GM21723 (cell line): ENCODE measurements around the gene APOD.

ENCODE experiments used
- ATAC-seq: cut with Tn5 transposase; IDR thresholded peaks from one replicate; pipeline ENCODE4 v1.9.1; 2021; ENCODE audit warnings: mild to moderate bottlenecking, moderate library complexity; ENCODE audit not compliant: unreplicated experiment

Gene APOD

DNA sequence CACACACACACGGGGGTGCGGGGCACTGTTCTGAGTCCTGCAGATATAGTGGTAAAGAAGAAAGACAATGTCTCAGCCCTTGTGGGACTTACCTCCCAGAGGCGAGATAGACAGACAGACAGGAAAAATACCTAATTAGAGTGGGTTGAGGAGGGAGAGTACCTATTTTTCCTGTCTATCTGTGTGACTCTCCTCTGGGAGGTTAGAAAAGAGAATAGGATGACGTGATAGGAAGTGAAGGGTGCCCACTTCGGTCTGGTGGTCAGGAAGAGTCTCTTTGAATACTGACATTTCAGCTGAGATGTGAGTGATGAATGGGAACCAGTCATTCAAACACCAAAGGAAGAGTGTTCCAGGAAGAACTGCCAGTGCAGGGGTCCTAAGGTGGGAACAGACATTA, 4.1 kb upstream of the APOD start:
- ATAC-seq: no peak

DNA sequence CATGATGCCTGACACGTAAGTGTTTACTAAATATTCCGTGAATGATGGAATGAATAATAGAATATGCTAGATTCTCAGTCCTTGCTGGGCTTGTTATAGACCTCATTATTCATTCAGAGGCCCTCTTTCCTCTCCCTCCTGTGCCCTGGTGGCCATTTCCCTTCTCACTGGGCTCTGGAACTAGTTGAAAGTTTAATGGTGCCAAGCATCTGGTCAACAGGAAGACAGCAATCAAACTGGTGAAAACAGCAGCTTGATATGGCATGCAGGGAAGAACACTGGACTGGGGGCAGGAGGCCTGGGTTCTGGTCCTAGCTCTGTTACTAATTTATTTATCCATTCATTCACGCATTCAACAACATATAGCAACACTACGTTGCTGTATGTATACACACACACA, 3.7 kb upstream of the APOD start:
- ATAC-seq: no peak

DNA sequence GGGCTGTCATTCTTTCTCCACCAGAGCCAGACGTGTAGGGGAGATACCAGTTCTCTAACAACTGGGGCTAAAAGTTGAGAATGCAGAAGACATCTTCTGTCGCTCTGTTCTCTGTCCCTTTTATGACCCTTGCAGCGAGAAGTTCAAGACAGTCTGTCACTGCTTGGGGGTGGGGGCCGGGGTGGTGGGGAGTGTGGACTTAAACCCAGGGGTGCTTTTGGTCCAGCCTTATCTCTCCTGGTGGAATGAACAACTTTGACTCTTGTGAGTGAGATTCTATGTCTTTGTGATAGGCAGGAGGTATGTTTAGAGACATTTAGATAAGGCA, 767 bp upstream of the APOD start:
- ATAC-seq: no peak

DNA sequence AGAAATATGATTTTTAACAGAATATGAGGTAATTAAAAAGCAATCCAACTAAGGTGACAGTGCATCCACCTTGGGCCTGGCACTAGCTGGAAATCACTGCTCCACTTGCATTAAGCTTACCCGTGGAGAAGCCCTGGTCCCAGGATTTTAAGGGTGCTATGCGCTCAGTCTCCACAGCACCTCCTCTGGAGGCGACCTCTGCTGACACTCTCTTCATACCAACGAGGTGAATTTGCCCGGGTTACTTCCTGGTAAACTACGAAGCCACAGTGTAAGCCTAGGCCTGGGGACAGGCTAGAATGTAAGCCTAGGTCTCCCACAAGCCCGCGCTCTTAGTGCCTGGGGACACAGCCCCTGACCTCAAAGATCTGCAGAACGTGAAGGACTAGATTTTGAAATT, 793 bp downstream of the APOD start:
- ATAC-seq: no peak

DNA sequence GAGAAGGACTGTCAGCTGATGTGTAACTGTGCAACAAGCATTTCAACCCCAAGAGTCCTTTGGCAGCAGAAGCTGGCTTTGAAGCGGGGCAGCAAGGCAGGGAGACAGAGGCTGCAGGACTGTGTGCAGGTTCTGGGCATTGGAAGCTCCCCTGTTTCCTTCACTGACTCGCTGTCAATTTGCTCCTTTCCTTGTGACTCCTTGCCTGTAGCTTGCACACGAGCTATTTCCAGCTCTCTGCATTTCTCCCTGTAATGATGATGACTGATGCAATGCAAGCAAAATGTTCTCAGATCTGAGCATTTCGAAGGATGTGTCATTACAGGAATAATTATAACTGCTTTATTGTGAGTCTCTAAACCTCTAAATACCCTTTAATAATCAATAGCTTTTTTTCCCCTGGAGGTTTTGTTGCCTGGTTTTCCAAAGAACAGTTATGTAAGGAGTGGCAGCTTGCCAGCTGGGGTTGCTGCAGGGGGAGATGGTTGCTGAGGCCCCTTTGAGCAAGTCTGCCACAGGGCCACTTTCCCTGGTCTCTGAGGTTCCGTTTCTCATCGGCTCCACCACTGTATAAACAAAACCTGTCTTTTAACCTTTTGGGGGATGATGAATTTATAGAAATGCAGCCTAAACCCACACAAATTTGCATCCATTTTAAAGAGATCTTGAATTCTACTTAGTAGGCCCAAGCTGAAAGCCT, 2.8 kb downstream of the APOD start:
- ATAC-seq: no peak

DNA sequence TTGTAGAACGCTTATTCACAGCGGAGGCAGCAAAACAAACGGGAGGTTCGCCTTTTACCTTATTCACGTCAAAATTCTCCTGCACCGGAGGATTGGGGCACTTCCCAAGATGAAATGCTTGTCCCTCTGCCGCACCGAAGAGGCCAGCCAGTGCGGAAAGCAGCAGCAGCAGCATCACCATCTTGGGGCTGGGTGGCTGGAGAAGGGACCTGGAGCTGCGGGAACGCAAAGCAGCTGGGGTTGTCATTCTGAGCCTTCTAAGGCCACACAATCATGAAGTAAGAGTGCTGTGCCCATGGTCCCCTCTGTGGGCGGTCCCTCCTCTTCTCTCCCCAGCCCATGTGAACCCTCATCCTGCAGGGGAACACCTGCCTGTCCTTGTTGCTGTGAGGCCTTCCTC, 4.5 kb downstream of the APOD start:
- ATAC-seq: no peak

DNA sequence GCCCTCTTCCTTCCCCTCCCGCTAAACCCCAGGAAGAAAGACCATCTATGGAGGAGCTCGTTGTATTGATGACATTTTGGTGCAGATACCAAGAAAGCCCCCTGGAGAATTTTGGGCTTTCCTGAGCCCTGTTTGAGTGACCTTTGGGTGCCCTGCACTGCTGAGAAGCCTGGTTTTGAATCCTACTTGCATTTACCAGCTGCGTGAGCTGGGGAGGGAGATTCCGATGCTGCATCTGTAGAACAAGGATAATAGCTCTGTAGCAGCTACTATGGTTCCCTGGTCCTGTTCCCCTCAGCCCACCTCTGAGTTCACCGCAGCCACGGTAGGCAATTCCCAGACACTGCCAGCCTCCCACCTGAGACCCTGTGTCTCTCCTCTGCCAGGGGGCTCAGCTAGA, 5.2 kb downstream of the APOD start:
- ATAC-seq: no peak

DNA sequence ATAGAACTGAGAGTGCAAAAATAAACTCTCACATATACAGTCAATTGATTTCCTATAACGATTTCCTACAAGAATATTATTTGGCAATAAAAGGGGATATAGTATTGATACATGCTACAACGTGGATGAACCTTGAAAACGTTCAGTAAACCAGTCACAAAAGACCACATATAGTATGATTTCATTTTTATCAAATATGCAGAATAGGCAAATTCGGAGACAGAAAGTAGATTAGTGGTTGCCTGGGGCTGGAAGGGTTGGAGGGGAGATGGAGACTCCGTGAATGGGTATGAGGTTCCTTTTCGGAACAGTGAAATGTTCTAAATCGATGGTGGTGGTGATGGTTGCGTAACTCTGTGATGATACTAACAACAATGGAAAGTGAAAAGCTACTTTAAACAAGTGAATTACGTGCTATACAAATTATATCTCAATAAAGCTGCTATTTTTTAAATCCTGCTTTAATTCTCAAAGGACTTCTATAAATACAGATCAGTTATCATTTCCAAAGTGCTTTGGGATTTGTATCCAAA, 6.0 kb downstream of the APOD start:
- no peak for ATAC-seq

DNA sequence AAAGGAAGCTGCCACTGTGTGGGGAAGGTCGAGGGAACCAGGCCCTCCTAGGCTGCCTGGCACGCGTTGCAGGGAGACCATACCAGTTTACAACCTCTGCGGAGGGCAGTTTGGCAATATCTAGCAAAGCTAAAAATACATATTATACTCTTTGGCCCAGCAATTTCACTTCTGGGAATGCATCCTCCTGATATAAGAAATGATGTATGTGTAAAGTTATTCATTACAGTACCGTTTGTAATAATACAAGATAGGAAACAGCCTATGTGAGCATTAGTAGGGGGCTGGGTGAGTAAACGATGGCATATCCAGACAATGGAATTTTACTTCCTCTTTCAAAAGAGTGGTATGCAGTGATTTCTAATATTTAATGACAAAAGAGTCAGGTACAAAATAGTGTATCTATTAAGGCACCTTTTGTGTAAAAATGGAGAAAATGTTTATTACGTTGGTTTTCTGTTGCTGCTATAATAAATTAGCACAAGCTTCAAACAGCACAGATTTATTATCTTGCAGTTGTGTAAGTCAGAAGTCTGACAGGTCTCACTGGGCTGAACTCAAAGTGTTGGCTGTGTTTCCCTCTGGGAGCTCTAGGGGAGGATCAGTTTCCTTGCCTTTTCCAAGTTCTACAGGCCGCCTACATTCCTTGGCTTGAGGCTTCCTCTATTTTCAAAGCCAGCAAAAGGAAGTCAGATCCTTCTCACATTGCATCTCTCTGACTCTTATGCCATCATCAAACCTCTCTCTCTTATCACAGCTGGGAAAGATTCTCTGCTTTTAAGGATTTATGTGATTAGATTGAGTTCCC, 9.0 kb downstream of the APOD start:
- ATAC-seq: no peak

DNA sequence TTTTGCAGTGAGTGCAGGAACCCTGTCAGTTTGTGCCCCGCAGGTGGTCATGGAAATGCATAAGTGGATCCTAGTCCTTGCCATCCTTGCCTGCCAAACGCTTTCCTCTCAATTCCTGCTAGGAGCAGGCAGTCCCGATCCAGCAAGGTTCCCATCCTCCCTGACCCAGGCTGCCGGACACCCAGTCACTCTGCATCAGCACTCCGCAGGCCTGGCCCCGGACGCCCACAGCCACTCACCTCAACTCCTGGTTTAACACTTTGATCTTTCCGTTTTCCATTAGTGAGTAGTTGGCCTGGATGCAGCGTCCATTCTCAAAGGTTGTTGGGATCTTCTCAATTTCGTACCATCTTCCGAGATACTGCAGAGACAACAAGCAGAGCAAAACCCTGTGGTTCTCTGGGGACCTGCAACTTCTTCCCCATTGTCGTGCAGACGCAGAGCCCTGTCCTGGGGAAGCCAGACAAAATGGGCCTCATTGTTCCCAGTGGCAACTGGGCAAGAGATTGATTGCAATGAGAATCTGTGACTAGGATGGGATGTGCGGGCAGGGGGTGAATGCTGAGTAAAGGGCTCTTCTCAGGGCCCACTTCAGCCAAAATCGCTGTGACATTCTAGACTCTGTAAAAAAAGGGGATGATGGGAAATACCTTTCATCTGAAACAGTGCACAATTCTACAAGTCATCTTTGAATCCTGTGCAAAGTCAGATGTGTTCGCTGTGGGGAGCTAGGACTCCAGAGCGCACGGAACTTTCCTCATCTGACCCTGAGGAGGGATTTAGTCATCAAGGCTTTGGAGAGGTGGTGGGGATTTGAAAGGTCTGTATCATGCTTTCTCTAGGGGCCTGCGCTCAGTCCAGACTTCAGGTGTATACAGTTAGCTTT, 9.9 kb downstream of the APOD start:
- no peak for ATAC-seq

DNA sequence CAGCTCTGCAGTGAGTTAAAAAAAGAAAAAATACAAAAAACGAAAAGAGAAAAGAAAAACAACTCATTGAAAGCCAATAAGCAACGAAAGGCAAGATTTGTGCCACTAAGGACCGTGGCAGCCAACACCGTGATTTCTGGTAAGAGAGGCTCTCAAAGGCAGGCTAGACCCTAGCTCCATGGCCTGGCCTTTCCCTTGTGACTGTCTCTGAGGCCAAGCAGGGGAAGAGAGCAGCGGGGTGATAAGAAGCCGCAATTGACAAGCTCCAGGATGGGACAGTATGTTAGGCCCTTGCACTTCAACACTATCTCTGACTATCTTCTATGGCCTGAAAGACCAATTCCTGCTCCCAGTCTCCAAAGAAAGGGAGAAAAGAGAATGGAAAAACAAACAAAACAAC, 12.4 kb downstream of the APOD start:
- ATAC-seq: no peak

DNA sequence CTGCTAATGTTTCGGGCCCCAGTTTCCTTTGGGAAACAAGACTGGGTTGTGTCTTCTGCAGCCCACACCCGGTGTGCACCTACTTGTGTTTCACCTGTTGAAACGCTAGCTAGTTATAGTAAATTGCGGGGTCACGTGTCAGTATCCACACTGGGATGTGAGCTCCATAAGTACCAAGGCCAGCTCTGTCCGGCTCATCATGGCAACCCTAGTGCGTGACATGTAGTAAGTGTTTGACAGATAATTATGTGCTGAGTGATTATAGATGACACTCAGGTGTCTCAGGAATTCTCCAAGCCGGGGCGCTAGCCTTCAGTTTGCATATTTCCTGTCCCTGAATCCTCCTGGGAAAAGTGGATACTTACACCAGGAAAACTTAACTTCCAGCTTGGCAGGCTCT, 12.8 kb downstream of the APOD start:
- no peak for ATAC-seq

DNA sequence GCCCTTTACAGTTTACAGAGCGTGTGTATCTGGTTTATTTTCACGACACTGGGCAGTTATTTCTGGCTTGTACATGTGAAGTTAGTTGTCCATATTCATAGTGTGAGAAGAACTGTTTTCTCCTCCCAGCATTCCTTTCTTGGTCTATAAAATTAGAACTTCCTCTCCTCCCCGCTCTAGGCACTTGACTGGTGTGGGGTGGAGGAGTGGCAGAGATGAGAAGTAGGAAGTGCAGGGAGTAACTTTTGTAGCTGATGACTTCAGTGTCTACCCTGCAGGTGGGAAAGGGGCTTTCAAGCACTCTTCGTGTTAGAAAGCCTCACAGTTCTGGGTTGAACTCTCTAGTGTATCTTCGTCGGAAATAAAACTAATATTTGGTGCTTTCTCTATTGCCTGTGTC, 13.4 kb downstream of the APOD start:
- ATAC-seq: no peak

DNA sequence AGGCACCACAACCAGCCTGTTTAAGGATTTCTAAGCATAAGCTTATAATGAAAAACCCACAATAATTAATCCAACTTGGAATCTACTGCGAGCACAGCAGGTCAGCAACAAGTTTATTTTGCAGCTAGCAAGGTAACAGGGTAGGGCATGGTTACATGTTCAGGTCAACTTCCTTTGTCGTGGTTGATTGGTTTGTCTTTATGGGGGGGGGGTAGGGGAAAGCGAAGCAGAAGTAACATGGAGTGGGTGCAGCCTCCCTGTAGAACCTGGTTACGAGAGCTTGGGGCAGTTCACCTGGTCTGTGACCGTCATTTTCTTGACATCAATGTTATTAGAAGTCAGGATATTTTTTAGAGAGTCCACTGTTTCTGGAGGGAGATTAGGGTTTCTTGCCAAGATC, 15.1 kb downstream of the APOD start:
- ATAC-seq: no peak

DNA sequence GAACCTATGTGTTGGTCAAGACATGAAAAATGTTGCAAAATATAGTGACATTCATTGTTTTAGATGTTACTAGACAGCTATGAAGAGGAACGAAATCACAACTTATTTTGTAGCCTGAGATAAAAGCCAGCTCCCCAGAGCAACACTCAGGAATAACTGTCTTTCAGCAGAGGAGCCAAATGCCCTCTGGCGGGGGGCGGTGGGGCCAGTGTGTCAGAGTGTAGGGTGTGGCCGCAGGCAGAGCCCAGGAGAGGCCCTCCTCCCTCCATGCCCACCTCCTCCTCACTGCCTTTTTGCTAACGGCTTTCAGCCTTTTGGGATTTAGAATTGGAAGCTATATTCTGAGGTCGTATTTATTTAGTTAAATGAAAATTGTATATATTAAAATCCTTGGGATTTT, 16.9 kb downstream of the APOD start:
- ATAC-seq: no peak

DNA sequence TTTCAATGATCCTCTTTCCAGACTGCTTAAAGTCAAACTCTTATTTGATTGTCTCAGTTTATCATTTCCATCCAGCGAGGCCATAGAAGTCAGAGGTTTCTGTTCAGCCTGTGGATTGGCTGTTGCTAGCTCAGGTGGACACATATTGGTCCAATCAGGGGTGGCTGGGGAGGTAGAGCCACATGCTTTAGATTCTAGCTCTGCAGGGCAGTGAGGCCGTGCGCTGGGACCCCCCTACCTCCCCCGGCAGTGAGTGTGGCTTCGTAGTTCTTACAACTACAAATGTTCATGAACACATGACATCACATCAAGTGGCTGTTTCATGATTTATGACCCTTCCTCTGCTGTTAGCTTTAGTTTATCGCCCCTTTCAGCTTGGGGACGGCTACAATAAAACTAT, 18.0 kb downstream of the APOD start:
- ATAC-seq: no peak

DNA sequence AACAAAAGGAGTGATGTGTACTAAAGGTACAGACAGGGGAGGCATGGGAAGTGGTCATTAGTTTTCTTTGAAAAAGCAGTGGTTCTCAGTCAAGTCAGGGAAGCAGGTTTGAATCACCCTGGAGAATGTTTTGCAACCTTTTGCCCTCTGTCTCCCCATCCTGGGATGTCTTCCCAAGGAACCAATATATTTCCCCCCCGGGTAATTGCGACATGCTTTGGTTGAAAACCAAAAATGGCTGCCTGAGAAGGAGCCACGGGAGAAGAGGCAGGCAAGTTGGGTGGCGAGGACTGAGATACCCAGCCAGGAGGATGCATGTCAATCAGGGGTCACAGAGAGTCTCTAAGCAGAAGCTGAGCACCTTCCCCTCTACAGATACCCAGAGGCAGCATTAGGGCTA, 20.4 kb downstream of the APOD start:
- no peak for ATAC-seq

DNA sequence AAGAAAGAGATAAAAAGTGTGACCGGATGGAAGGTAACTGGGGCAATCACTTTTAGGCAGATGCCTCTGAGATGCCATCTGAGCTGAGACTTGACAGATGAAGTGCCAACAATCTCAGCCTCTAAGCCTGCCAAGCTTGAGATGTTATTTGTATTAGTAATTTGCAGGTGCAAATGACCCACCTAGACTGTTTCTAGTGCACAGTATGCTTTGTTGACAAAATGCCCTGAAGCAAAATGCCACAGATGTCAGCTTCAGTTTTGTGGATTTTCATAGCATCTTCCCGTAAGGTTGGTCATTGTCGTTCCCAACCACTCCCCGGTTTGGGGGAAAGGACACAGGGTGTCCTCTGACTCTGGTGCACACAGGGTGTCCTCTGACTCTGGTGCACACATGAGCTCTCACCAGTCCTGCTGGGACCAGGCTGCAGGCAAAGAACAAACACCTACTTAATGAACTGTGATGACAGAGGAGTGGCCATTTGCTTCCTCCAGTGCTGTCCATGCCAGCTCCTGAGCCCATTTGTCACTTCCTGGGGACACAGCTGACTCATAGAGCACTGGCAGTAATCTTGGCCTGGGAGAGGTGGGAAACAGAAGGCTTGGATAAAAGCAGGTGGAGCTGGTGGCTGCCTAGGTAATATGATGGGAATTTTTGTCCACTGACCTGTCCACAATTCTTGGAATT, 23.9 kb downstream of the APOD start:
- no peak for ATAC-seq

DNA sequence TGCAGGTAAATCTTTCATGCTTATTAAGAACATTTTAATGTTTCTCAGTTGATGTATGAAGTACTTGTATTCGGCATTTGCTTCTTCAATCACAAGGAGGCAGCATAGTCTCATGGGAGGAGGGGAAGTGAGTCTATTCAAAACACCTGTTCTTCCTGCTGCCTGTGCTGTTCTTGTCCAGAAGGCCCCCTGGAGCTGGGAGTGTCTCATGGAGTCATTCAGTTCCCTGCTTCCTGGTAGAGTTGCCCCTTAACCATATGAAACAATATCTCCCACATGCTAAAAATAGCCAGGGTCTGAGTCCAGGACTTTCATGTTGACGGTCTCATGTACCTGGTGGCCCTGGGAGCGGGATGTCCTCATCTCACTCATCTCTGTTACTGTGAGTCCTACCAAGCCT, 25.1 kb downstream of the APOD start:
- ATAC-seq: no peak

DNA sequence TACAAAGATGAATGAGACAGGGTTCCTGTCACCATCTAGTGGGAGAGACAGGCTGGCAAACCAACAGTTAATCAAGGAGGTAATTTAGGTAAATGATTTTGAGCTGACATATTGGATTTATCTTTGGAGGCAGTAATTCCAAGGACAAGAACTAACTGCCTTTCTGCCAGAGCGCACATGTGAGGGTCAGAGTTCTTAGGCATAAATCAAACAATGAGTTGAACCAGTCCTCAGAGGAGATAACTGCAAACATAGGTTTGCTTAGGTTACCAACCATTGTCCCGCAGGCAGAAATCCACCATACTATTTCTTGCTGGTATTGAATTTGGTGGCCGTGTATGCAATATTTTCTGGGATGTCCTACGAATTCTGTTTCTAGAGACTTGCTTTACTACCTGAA, 26.4 kb downstream of the APOD start:
- no peak for ATAC-seq

DNA sequence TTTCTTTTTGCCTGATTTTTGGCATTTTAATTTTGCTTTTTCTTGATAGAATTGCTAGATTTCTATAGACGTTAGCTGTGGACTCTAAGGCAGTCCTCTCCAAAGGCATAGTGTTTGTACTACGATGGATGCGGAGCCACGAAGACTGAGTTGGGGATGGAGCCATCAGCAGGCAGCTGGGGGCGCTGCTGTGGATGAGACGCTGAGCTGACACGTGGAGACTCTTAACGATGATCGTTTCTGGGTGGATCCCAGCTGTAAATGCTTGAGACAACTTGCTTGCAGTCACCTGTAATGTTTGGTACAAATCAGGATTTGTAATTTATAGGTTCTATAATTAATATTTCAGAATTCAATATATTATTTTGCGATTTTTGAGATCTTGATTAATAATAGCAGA, 27.4 kb downstream of the APOD start:
- no peak for ATAC-seq
